ENCODE data around the gene PARD3.
"Not testable (repeated sequence)": the region's sequence is repeated elsewhere in the genome, so short reads cannot be mapped to it uniquely, and the experiment has no call there.

The PARD3 gene

GRCh38 chr10:34080485-34081346, 734.4 kb downstream of the PARD3 start:
- no peak for FAIRE-seq

- no peak for FAIRE-seq
Observed at GRCh38 chr10:34079702-34080484, 735.2 kb downstream of the PARD3 start.

GRCh38 chr10:34078745-34079470, 736.2 kb downstream of the PARD3 start:
- no peak for FAIRE-seq

GRCh38 chr10:34078017-34078744, 736.9 kb downstream of the PARD3 start:
- FAIRE-seq: no peak

GRCh38 chr10:34076443-34076842, 738.7 kb downstream of the PARD3 start:
- FAIRE-seq: no peak

GRCh38 chr10:34075254-34075926, 739.7 kb downstream of the PARD3 start:
- FAIRE-seq: no peak

GRCh38 chr10:34074051-34074450, 741.0 kb downstream of the PARD3 start:
- FAIRE-seq: no peak

- FAIRE-seq: not testable (repeated sequence)
Observed at GRCh38 chr10:34067741-34068140, 747.4 kb downstream of the PARD3 start.

- FAIRE-seq: no peak
Observed at GRCh38 chr10:34063592-34063991, 751.5 kb downstream of the PARD3 start.

GRCh38 chr10:34061841-34062240, 753.3 kb downstream of the PARD3 start:
- no peak for FAIRE-seq
